Middle frontal gyrus (tissue), 1 donor: ENCODE measurements around the gene KIF18B.
A peak's percentile ranks its signal among the peaks of the same experiment; 100 is the strongest.

Experiments
- DNase-seq: peaks from one replicate; pipeline ENCODE4 v3.0.0-alpha.2; 2015; ENCODE audit warnings: low spot score; ENCODE audit errors: extremely low spot score

The KIF18B gene

GRCh38 chr17:44919885-44920564 lies 27.5 kb downstream of the KIF18B start:
- peak; percentile 68 for DNase-seq

GRCh38 chr17:44919411-44919810 lies 28.2 kb downstream of the KIF18B start:
- no peak for DNase-seq

GRCh38 chr17:44918006-44918405 lies 29.6 kb downstream of the KIF18B start:
- no peak for DNase-seq

- DNase-seq, result no peak
These were observed 30.1 kb downstream of the KIF18B start for GRCh38 chr17:44917456-44917855.

- DNase-seq, result no peak
These were observed 30.8 kb downstream of the KIF18B start for GRCh38 chr17:44916781-44917241.

GRCh38 chr17:44915862-44916780 lies 31.5 kb downstream of the KIF18B start:
- DNase-seq, result no peak

- DNase-seq, result no peak
These were observed 32.2 kb downstream of the KIF18B start, which contains the start of gene GFAP for GRCh38 chr17:44915321-44915726. Gene GFAP (minus strand): TSS chr17:44915500. CDS start chr17:44915486, 14 bp downstream.

GRCh38 chr17:44914698-44915271 lies 32.8 kb downstream of the KIF18B start:
- DNase-seq, result no peak

- DNase-seq, result no peak
These were observed 33.4 kb downstream of the KIF18B start for GRCh38 chr17:44914148-44914547.

GRCh38 chr17:44913676-44914075 lies 33.9 kb downstream of the KIF18B start:
- no peak for DNase-seq

GRCh38 chr17:44912763-44913544 lies 34.6 kb downstream of the KIF18B start:
- DNase-seq, result no peak

- DNase-seq, result no peak
These were observed 36.2 kb downstream of the KIF18B start for GRCh38 chr17:44911133-44912001.

GRCh38 chr17:44910231-44911106 lies 37.1 kb downstream of the KIF18B start:
- no peak for DNase-seq

GRCh38 chr17:44909681-44910144 lies 37.9 kb downstream of the KIF18B start:
- no peak for DNase-seq

GRCh38 chr17:44908761-44909326 lies 38.7 kb downstream of the KIF18B start:
- DNase-seq, result no peak

GRCh38 chr17:44907729-44908470 lies 39.7 kb downstream of the KIF18B start:
- DNase-seq, result no peak

GRCh38 chr17:44906763-44907728 lies 40.5 kb downstream of the KIF18B start:
- DNase-seq, result no peak
